ENCODE results near the gene ADCY2.

ADCY2 gene

GRCh38 chr5:7395947-7396712 lies at the start of gene ADCY2:
TSS of gene ADCY2 (plus strand) at chr5:7396138. CDS start at chr5:7396297, 159 bp downstream.
- no peak for DNase-seq

- no peak for DNase-seq
Observed at GRCh38 chr5:7347377-7347776, 48.6 kb upstream of the ADCY2 start.

- DNase-seq, result no peak
Observed at GRCh38 chr5:7348168-7348854, 47.6 kb upstream of the ADCY2 start.

DNA sequence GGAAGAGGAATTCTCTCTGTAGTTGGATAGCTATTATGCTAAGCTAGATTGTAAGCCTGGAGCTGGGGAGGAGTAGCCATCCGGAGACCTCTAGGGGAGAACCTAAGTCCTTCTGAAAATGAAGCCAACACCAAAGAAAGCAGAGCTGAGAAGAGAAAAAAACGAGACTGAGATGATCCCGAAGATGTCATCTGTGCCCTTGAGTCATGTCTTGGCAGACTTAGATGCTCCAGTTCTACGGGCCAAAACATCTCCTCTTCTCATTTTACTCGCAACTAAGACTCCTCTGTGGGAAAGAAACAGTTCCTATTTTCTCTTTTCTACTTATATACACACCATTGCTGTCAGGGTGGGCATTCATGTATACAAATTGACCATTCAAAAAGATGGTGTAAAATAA lies 34.3 kb upstream of the ADCY2 start:
- no peak for DNase-seq

GRCh38 chr5:7363067-7363677 lies 32.8 kb upstream of the ADCY2 start:
- no peak for DNase-seq

DNA sequence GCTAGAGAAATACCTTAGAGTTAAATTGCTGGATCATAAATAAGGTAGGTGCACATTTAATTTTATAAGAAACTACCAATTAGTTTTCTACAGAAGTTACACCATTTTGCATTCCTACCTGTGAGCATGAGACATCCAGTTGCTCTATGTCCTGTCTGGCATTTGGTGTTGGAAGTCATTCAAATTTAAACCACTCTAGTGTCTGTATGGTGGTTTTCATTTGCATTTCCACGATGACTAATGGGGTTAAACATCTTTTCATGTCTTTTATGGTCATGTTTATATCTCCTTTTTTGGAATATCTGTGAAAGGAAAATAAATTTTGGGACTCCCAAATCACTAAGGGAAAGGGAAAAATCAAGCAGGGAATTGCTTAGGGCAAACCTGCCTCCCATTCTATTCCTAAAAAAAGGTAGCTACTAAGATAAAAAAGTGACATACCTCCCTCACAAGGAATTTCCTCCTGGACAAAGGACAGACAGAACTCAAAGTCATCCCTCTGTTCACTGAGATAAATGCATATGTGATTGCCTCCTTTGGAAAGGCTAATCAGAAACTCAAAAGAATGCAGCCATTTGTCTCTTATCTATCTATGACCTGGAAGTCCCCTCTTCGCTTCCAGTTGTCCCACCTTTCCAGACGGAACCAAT lies 31.6 kb upstream of the ADCY2 start:
- DNase-seq, result no peak

GRCh38 chr5:7367780-7368179 lies 28.2 kb upstream of the ADCY2 start:
- no peak for DNase-seq

DNA sequence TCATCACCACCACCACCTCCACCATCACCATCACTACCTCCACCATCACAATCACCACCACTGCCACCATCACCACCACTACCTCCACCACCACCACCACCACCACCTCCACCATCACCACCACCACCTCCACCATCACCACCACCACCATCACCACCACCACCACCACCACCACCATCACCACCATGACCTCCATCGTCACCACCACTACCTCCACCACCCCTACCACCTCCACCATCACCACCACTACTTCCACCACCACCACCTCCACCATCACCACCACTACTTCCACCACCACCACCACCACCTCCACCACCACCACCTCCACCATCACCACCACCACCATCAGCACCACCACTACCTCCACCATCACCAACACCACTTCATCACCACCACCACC lies 23.5 kb upstream of the ADCY2 start:
- DNase-seq, result no peak

- no peak for DNase-seq
Observed at GRCh38 chr5:7374186-7374585, 21.8 kb upstream of the ADCY2 start.

DNA sequence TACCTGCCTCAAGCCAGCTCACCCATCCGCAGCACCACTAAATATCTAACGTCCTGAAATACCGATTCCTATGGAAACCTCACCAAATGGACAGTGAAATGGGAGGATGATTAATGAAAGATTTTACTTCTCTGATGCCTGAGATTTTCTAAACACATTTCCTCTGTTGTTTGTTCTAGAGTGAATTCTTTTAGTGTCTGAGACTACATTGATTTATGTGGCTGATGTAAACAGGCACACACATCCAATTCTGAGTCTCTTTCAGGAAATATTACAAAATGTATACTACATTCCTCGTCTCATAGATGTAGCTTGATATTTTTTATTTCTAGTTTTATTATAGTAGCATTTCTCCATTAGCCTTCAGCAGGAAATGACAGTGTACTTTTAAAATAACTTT lies 20.5 kb upstream of the ADCY2 start:
- no peak for DNase-seq

- DNase-seq, result no peak
Observed at GRCh38 chr5:7376871-7377270, 19.1 kb upstream of the ADCY2 start.

- DNase-seq, result no peak
Observed at GRCh38 chr5:7377761-7378160, 18.2 kb upstream of the ADCY2 start.

DNA sequence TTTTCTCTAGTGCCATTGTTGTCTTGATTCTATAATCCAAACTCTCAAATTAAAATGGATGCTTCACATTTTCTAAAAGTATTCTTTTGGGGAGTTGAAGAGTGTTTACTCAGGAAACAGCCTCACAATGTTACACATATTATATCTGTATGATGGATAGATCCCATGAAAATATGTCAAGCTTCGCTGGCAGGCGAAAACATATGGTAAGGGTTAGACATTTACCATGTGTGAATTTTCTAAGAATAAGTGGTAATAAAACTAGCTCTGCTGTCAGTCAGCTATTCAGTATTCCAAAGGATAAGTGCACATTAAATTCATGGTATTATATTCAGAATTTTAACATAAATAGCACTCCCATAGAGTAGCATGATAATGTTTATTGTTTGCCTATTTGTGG lies 13.3 kb upstream of the ADCY2 start:
- no peak for DNase-seq

GRCh38 chr5:7385681-7386080 lies 10.3 kb upstream of the ADCY2 start:
- DNase-seq, result no peak

GRCh38 chr5:7388553-7388952 lies 7.4 kb upstream of the ADCY2 start:
- DNase-seq, result no peak

DNA sequence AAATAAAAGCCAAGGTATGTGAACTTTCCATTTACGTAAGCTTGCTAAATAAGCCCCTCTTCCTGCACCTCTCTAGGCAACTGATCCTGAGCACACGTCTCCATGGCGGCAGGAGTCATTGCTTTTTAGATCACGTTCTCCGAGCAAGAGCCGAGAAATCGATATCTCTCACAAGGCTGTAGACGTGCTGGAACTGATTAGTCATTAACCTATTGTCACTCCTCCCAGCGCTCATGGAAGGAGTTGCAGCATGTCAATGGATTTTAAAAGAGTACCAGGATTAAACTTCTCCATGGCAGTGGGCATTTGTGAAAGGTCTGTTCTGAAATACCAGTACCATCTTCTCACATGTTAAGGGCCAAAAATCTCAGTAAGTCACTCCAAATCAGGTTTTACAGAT lies 4.7 kb upstream of the ADCY2 start:
- DNase-seq, result no peak

- DNase-seq, result peak; percentile 81
Observed at GRCh38 chr5:7391814-7392692, 3.9 kb upstream of the ADCY2 start.

DNA sequence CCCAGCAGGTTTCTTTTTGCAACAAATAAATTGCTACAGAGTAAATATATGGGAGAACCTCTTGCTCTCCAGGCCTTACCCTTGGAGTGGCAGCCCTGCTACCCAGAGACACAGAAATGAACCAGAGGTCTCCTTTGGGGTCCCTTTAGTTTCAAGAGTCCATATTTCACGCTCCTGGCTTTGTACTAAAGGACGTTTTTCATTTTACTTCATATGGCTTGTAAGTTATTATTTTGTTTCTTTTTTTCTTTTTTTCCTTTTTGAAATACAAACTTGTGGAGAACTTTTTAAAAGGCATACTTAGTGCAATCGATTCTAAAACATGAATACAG lies 3.3 kb upstream of the ADCY2 start:
- DNase-seq, result no peak

GRCh38 chr5:7393921-7394799 lies 1.8 kb upstream of the ADCY2 start:
- no peak for DNase-seq

- DNase-seq, result no peak
Observed at GRCh38 chr5:7394889-7395431, 978 bp upstream of the ADCY2 start.

GRCh38 chr5:7395432-7395946 lies 449 bp upstream of the ADCY2 start:
- no peak for DNase-seq

Measured in NCI-H1694 (cell line).